ENCODE measurements around the gene GP1BB.

The GP1BB gene

GRCh38 chr22:19761725-19762567 lies 38.6 kb downstream of the GP1BB start:
- Histone ChIP-seq H4K20me1 (ENCODE audit: insufficient read depth, low read length) (no peaks in the 10 kb centered on the region), H3K27ac (ENCODE audit: low read length) (no peak overlapping the region), H3K4me1 (ENCODE audit: low read length) (peaks cover 5% of the 10 kb centered on the region), H3K79me2 (ENCODE audit: low read length) (no peaks in the 10 kb centered on the region), H2AFZ (ENCODE audit: low read depth, low read length) (no peak overlapping the region), H3K27me3 (ENCODE audit: low read depth, low read length) (no peaks in the 10 kb centered on the region), H3K4me2 (ENCODE audit: low read length) (no peak overlapping the region), H3K36me3 (replicated peaks; ENCODE audit: low read depth, low read length) (no peaks in the 10 kb centered on the region), H3K9ac (ENCODE audit: low read length) (no peak overlapping the region), H3K9me3 (ENCODE audit: insufficient read depth, low read length) (no peaks in the 10 kb centered on the region), H3K4me3 (ENCODE audit: low read length) (no peak overlapping the region)
- TF ChIP-seq, protein P1, sequence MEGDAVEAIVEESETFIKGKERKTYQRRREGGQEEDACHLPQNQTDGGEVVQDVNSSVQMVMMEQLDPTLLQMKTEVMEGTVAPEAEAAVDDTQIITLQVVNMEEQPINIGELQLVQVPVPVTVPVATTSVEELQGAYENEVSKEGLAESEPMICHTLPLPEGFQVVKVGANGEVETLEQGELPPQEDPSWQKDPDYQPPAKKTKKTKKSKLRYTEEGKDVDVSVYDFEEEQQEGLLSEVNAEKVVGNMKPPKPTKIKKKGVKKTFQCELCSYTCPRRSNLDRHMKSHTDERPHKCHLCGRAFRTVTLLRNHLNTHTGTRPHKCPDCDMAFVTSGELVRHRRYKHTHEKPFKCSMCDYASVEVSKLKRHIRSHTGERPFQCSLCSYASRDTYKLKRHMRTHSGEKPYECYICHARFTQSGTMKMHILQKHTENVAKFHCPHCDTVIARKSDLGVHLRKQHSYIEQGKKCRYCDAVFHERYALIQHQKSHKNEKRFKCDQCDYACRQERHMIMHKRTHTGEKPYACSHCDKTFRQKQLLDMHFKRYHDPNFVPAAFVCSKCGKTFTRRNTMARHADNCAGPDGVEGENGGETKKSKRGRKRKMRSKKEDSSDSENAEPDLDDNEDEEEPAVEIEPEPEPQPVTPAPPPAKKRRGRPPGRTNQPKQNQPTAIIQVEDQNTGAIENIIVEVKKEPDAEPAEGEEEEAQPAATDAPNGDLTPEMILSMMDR (IDR thresholded peaks at IDR 0.05; ENCODE audit: low read depth, low read length) = no peak
- TF ChIP-seq EZH2phosphoT487 (IDR thresholded peaks at IDR 0.05; ENCODE audit: low read depth) = no peak

DNA sequence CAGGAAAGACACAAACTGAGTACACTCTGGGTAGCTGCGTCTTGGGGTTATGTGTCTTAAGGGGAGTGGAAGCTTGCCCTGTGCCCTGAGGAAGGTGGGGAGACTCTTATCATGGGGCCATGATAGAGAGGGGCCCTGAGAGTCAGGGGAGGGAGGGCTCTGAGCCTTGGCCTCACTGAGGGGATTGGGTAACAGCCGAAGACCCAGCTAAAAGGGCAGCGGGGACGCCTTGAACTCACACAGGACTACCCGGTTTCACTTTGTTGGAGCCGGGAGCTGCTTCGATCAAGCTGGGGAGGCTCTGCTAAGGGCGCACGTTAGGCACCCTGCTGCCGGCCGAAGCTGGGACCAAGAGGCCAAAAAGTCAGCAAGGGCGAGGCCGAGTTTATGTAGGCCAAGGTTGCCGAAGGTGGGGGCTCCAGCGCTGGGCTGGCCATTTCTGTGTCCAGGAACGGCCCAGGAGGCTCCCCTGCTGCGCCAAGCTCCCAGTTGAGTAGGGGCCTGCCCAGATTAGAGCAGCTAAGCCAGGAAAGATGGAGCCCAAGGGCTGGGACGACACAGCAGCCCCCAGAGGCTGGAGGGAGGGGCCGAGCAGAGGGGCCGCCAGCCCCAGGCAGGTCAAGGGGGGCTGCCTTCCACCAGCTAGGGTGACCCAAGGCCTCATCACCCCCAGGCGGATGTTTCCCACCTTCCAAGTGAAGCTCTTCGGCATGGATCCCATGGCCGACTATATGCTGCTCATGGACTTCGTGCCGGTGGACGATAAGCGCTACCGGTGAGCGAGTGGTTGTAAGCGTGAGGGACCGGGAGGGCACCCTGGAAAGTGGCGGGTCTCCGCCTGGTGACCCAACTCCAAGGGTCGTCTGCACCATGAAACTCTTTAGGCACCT lies 39.5 kb downstream of the GP1BB start:
- H3K36me3 ChIP-seq (replicated peaks; ENCODE audit: low read depth, low read length) = no peaks in the 10 kb centered on the region
- H3K4me2 ChIP-seq (ENCODE audit: low read length) = no peak overlapping the region
- H3K4me3 ChIP-seq (ENCODE audit: low read length) = no peak overlapping the region
- no peak overlapping the region for H3K9ac ChIP-seq (ENCODE audit: low read length)
- H4K20me1 ChIP-seq (ENCODE audit: insufficient read depth, low read length) = no peaks in the 10 kb centered on the region
- no peaks in the 10 kb centered on the region for H3K9me3 ChIP-seq (ENCODE audit: insufficient read depth, low read length)
- TF ChIP-seq, protein P1 (IDR thresholded peaks at IDR 0.05; ENCODE audit: low read depth, low read length) = no peak
- TF ChIP-seq EZH2phosphoT487 (IDR thresholded peaks at IDR 0.05; ENCODE audit: low read depth) = no peak
- no peaks in the 10 kb centered on the region for H3K4me1 ChIP-seq (ENCODE audit: low read length)
- no peak overlapping the region for H2AFZ ChIP-seq (ENCODE audit: low read depth, low read length)
- H3K27me3 ChIP-seq (ENCODE audit: low read depth, low read length) = no peaks in the 10 kb centered on the region
- no peaks in the 10 kb centered on the region for H3K79me2 ChIP-seq (ENCODE audit: low read length)
- H3K27ac ChIP-seq (ENCODE audit: low read length) = no peak overlapping the region

GRCh38 chr22:19763458-19764298 lies 40.3 kb downstream of the GP1BB start:
- Histone ChIP-seq H3K4me2 (ENCODE audit: low read length) (no peak overlapping the region), H3K36me3 (replicated peaks; ENCODE audit: low read depth, low read length) (no peaks in the 10 kb centered on the region), H3K4me1 (ENCODE audit: low read length) (no peaks in the 10 kb centered on the region), H4K20me1 (ENCODE audit: insufficient read depth, low read length) (no peaks in the 10 kb centered on the region), H3K9ac (ENCODE audit: low read length) (no peak overlapping the region), H3K27me3 (ENCODE audit: low read depth, low read length) (no peaks in the 10 kb centered on the region), H3K9me3 (ENCODE audit: insufficient read depth, low read length) (no peaks in the 10 kb centered on the region), H3K79me2 (ENCODE audit: low read length) (no peaks in the 10 kb centered on the region), H3K27ac (ENCODE audit: low read length) (no peak overlapping the region), H3K4me3 (ENCODE audit: low read length) (no peak overlapping the region), H2AFZ (ENCODE audit: low read depth, low read length) (no peak overlapping the region)
- TF ChIP-seq, protein P1 (IDR thresholded peaks at IDR 0.05; ENCODE audit: low read depth, low read length) = no peak
- no peak for TF ChIP-seq EZH2phosphoT487 (IDR thresholded peaks at IDR 0.05; ENCODE audit: low read depth)

Measured in OCI-LY3 (cell line).